ENCODE results near the gene SREK1IP1.

- TF ChIP-seq EZH2 (IDR thresholded peaks at IDR 0.05; ENCODE audit: insufficient read depth, poor library complexity, severe bottlenecking) (no peak), EZH2phosphoT487 (IDR thresholded peaks at IDR 0.05; ENCODE audit: insufficient read depth, low read depth) (no peak)
Measured at GRCh38 chr5:64707191-64707590, 61.3 kb downstream of the SREK1IP1 start.
